ENCODE results near the gene FOXO3.

DNA sequence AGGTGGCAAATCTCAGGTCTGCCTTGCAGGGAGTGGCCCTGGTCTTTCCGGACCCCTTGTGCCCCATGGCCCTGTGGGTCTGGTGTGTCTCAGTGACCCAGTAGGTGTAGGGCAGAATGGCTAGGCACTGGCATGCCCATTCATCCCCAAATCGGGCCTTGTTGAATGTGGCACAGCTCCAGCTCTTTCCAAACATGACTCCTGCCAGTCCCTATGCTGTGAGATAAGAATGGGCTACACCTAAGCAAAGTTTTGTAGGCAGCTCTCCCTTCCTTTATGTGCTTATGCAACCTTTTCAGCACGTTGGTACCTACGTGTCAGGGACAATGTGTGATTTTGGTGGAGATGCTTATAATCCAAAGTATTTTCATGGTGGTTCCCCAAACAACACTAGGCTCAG is 33.9 kb downstream of the FOXO3 start:
- TF ChIP-seq ZNF274 (IDR thresholded peaks at IDR 0.05; ENCODE audit: borderline replicate concordance, extremely low read depth, low read length): no peak
- TF ChIP-seq, protein P1, sequence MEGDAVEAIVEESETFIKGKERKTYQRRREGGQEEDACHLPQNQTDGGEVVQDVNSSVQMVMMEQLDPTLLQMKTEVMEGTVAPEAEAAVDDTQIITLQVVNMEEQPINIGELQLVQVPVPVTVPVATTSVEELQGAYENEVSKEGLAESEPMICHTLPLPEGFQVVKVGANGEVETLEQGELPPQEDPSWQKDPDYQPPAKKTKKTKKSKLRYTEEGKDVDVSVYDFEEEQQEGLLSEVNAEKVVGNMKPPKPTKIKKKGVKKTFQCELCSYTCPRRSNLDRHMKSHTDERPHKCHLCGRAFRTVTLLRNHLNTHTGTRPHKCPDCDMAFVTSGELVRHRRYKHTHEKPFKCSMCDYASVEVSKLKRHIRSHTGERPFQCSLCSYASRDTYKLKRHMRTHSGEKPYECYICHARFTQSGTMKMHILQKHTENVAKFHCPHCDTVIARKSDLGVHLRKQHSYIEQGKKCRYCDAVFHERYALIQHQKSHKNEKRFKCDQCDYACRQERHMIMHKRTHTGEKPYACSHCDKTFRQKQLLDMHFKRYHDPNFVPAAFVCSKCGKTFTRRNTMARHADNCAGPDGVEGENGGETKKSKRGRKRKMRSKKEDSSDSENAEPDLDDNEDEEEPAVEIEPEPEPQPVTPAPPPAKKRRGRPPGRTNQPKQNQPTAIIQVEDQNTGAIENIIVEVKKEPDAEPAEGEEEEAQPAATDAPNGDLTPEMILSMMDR (IDR thresholded peaks at IDR 0.05; ENCODE audit: control extremely low read depth in 1 of 3, insufficient read depth in 1 of 3, low read depth in 1 of 3, low read length in 3 of 3): no peak
